Hematopoietic multipotent progenitor cell (in vitro differentiated cells): Measurements from ENCODE around the gene MAP3K20. TPM values are rescaled to one million over a fixed set of nuclear protein-coding genes. Genes with fewer than 3 reads are reported as not detected.
"Not testable (repeated sequence)": the region's sequence is repeated elsewhere in the genome, so short reads cannot be mapped to it uniquely, and the experiment has no call there.

Experiments
- DNase-seq, 3 donors: peaks; one replicate each; pipeline ENCODE4 v3.0.0-alpha.2; 2011 to 2015; ENCODE audit warnings: low read depth in 2 of 3, low spot score in 2 of 3
- total RNA-seq: library from RNA; depleted of rRNA; stranded (reverse); fragments of >200 nt; gene quantifications from one replicate; pipeline ENCODE4 v1.2.3, GENCODE V29; 2012

The MAP3K20 gene
- total RNA-seq, 1 donor, result 10.2 TPM

- DNase-seq, result no peak
Measured at GRCh38 chr2:173118395-173118794, 42.7 kb downstream of the MAP3K20 start.

- no peak for DNase-seq
Measured at GRCh38 chr2:173119069-173119807, 43.6 kb downstream of the MAP3K20 start.

GRCh38 chr2:173119944-173120343 is 44.3 kb downstream of the MAP3K20 start:
- no peak for DNase-seq

GRCh38 chr2:173122936-173123335 is 47.3 kb downstream of the MAP3K20 start:
- DNase-seq, result no peak

- DNase-seq, result no peak
Measured at GRCh38 chr2:173124441-173124840, 48.8 kb downstream of the MAP3K20 start.

GRCh38 chr2:173126819-173127218 is 51.2 kb downstream of the MAP3K20 start:
- DNase-seq, result peak in 1 of 3 donors; percentile 7

- not testable (repeated sequence) for DNase-seq
Measured at GRCh38 chr2:173128132-173128531, 52.5 kb downstream of the MAP3K20 start.

- no peak for DNase-seq
Measured at GRCh38 chr2:173130496-173131465, 55.1 kb downstream of the MAP3K20 start.

- no peak for DNase-seq
Measured at GRCh38 chr2:173132531-173132930, 56.9 kb downstream of the MAP3K20 start.

GRCh38 chr2:173134703-173135102 is 59.1 kb downstream of the MAP3K20 start:
- DNase-seq, result peak in 1 of 3 donors; percentile 16

GRCh38 chr2:173136067-173136466 is 60.4 kb downstream of the MAP3K20 start:
- no peak for DNase-seq

GRCh38 chr2:173136599-173136998 is 61.0 kb downstream of the MAP3K20 start:
- no peak for DNase-seq

- DNase-seq, result no peak
Measured at GRCh38 chr2:173137610-173138009, 62.0 kb downstream of the MAP3K20 start.

- DNase-seq, result no peak
Measured at GRCh38 chr2:173138962-173139361, 63.3 kb downstream of the MAP3K20 start.

- no peak for DNase-seq
Measured at GRCh38 chr2:173141666-173142065, 66.0 kb downstream of the MAP3K20 start.

GRCh38 chr2:173145454-173145853 is 69.8 kb downstream of the MAP3K20 start:
- DNase-seq, result no peak

GRCh38 chr2:173146590-173146989 is 70.9 kb downstream of the MAP3K20 start:
- no peak for DNase-seq

GRCh38 chr2:173148520-173148919 is 72.9 kb downstream of the MAP3K20 start:
- no peak for DNase-seq

- DNase-seq, result peak in 1 of 3 donors; percentile 1
Measured at GRCh38 chr2:173149491-173149890, 73.8 kb downstream of the MAP3K20 start.

GRCh38 chr2:173150087-173150486 is 74.4 kb downstream of the MAP3K20 start:
- DNase-seq, result no peak

- DNase-seq, result no peak
Measured at GRCh38 chr2:173150963-173151362, 75.3 kb downstream of the MAP3K20 start.
